OCI-LY1 (cell line): Measurements from ENCODE around the gene GTF2A2.
"Not testable (repeated sequence)": the region's sequence is repeated elsewhere in the genome, so short reads cannot be mapped to it uniquely, and the experiment has no call there.

Source experiments
- H2AFZ ChIP-seq: fragments of 200-600 bp; sonication (generic), shearing (Covaris generic); 2 replicates; pipeline ENCODE4 v1.6.0; 2014; ENCODE audit warnings: antibody characterized with exemption, mild to moderate bottlenecking, low read length
- H3F3A ChIP-seq: fragments of 200-600 bp; sonication (generic), shearing (Covaris generic); 2 replicates; pipeline ENCODE4 v1.6.0; 2014; ENCODE audit warnings: mild to moderate bottlenecking, antibody characterized with exemption, low read length, moderate library complexity; ENCODE audit not compliant: insufficient read depth
- H3K27ac ChIP-seq: fragments of 200-600 bp; sonication (generic); 2 replicates; pipeline ENCODE4 v1.5.1; 2014; ENCODE audit warnings: low read length, mixed run types, mild to moderate bottlenecking, low read depth; ENCODE audit not compliant: poor library complexity, severe bottlenecking
- H3K27me3 ChIP-seq: fragments of 200-600 bp; sonication (generic); 2 replicates; pipeline ENCODE4 v1.6.0; 2014; ENCODE audit warnings: antibody characterized with exemption, mild to moderate bottlenecking, low read length, moderate library complexity; ENCODE audit not compliant: insufficient read depth
- H3K36me3 ChIP-seq: fragments of 200-600 bp; sonication (generic); 2 replicates; pipeline ENCODE4 v1.6.1; 2014; ENCODE audit warnings: mild to moderate bottlenecking, antibody characterized with exemption, low read length, moderate library complexity, mixed read lengths; ENCODE audit not compliant: insufficient read depth
- H3K4me1 ChIP-seq: fragments of 200-600 bp; sonication (generic); 2 replicates; pipeline ENCODE4 v1.5.1; 2014; ENCODE audit warnings: mild to moderate bottlenecking, low read length, moderate library complexity; ENCODE audit not compliant: insufficient read depth, severe bottlenecking
- H3K4me2 ChIP-seq: fragments of 200-600 bp; sonication (generic), shearing (Covaris generic); 2 replicates; pipeline ENCODE4 v1.6.1; 2014; ENCODE audit warnings: low read length
- H3K4me3 ChIP-seq: fragments of 200-600 bp; sonication (generic); 2 replicates; pipeline ENCODE4 v1.5.1; 2014; ENCODE audit warnings: low read length, low read depth, mild to moderate bottlenecking, mixed read lengths; ENCODE audit not compliant: poor library complexity, severe bottlenecking
- H3K79me2 ChIP-seq: fragments of 200-600 bp; shearing (Covaris generic); 2 replicates; pipeline ENCODE4 v1.6.1; 2016; ENCODE audit warnings: mixed run types, low read length, mixed read lengths; ENCODE audit not compliant: insufficient read depth
- H3K9ac ChIP-seq: fragments of 200-600 bp; sonication (generic), shearing (Covaris generic); 2 replicates; pipeline ENCODE4 v1.6.1; 2014; ENCODE audit warnings: mild to moderate bottlenecking, low read length, mixed read lengths
- H3K9me2 ChIP-seq: fragments of 200-600 bp; sonication (generic), shearing (Covaris generic); 2 replicates; pipeline ENCODE4 v1.6.1; 2014; ENCODE audit warnings: low read depth, mild to moderate bottlenecking, low read length, mixed read lengths
- H3K9me3 ChIP-seq: fragments of 200-600 bp; shearing (Covaris generic); 2 replicates; pipeline ENCODE4 v1.6.1; 2014; ENCODE audit warnings: low read length, mixed read lengths
- H4K20me1 ChIP-seq: fragments of 200-600 bp; sonication (generic), shearing (Covaris generic); 2 replicates; pipeline ENCODE4 v1.6.0; 2016; ENCODE audit warnings: mild to moderate bottlenecking, low read length; ENCODE audit not compliant: insufficient read depth
- EZH2 ChIP-seq: fragments of 200-600 bp; sonication (generic), shearing (Covaris generic); IDR thresholded peaks from 2 replicates; pipeline ENCODE4 v1.8.0; 2017; ENCODE audit warnings: borderline replicate concordance, mixed run types, mild to moderate bottlenecking, antibody characterized with exemption, low read length, moderate library complexity, mixed read lengths
- TF ChIP-seq, protein P1 (sequence below): fragments of 200-600 bp; sonication (generic), shearing (Covaris generic); IDR thresholded peaks from 2 replicates; pipeline ENCODE4 v1.5.1; 2017; ENCODE audit warnings: mild to moderate bottlenecking, antibody characterized with exemption, low read length, moderate library complexity, mixed read lengths

Gene GTF2A2

GRCh38 chr15:59701880-59702279 is 44.6 kb upstream of the GTF2A2 start:
- no peak overlapping the region for H2AFZ ChIP-seq
- H4K20me1 ChIP-seq: no peaks in the 10 kb centered on the region
- H3K9me3 ChIP-seq: no peaks in the 10 kb centered on the region
- H3K4me2 ChIP-seq: no peak overlapping the region
- H3K79me2 ChIP-seq: no peaks in the 10 kb centered on the region
- no peak for TF ChIP-seq EZH2
- TF ChIP-seq, protein P1, sequence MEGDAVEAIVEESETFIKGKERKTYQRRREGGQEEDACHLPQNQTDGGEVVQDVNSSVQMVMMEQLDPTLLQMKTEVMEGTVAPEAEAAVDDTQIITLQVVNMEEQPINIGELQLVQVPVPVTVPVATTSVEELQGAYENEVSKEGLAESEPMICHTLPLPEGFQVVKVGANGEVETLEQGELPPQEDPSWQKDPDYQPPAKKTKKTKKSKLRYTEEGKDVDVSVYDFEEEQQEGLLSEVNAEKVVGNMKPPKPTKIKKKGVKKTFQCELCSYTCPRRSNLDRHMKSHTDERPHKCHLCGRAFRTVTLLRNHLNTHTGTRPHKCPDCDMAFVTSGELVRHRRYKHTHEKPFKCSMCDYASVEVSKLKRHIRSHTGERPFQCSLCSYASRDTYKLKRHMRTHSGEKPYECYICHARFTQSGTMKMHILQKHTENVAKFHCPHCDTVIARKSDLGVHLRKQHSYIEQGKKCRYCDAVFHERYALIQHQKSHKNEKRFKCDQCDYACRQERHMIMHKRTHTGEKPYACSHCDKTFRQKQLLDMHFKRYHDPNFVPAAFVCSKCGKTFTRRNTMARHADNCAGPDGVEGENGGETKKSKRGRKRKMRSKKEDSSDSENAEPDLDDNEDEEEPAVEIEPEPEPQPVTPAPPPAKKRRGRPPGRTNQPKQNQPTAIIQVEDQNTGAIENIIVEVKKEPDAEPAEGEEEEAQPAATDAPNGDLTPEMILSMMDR: no peak
- no peaks in the 10 kb centered on the region for H3K4me1 ChIP-seq
- H3F3A ChIP-seq: no peaks in the 10 kb centered on the region
- no peaks in the 10 kb centered on the region for H3K36me3 ChIP-seq
- no peak overlapping the region for H3K9ac ChIP-seq
- no peaks in the 10 kb centered on the region for H3K9me2 ChIP-seq
- H3K4me3 ChIP-seq: no peak overlapping the region
- no peak overlapping the region for H3K27ac ChIP-seq
- no peaks in the 10 kb centered on the region; the same call in 1 of the 2 replicates for H3K27me3 ChIP-seq

DNA sequence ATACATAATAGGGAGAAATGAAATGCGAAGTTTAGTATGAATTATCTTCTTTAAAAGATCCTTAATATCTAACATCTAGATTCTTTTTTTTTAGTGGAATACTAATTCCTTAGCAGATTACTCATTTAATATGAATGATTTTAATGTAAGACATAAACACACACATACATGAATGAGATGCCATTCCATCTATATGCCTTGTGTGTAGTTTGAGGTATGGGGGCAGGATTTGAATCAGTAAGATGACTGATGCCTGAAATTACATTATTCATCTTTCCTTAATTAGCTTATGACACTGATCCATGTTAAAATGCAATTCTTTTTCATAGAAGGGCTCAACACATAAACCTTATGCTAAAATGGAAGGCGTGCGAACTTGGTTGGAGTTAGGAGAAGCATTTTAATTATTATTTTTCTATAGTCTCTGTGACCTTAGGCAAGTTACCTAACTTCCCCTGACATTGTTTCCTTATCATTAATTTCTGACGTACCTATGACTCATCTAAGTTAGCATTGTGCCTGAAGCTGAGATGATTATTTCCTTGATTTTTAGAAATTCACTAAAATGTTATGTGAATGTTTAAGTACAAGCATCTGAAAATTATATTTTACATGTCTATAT is 42.6 kb upstream of the GTF2A2 start:
- Histone ChIP-seq H3K9ac (no peak overlapping the region), H3K27ac (no peak overlapping the region), H3K36me3 (no peaks in the 10 kb centered on the region), H3K9me2 (no peaks in the 10 kb centered on the region), H3K4me1 (no peaks in the 10 kb centered on the region), H3K4me3 (no peak overlapping the region), H2AFZ (no peak overlapping the region), H3K27me3 (no peaks in the 10 kb centered on the region), H4K20me1 (no peaks in the 10 kb centered on the region), H3K4me2 (no peak overlapping the region), H3K79me2 (no peaks in the 10 kb centered on the region), H3K9me3 (no peaks in the 10 kb centered on the region), H3F3A (no peaks in the 10 kb centered on the region)
- TF ChIP-seq, protein P1: no peak
- no peak for TF ChIP-seq EZH2

DNA sequence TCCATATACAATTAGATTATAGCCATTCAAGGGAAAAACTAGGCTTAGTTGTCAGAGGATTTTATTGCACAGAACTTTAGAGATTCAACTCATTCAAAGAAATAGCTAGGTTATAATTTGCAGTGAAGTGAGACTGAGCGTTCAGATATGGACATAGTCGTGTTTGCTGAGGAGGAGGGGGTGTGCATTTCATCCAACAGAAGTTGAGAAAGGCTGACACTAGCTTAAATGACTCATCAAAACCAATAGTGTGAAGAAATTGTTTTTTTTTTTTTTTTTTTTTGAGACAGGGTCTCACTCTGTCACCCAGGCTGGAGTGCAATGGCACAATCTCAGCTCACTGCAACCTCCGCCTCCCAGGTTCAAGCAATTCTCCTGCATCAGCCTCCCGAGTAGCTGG is 40.8 kb upstream of the GTF2A2 start:
- not testable (repeated sequence) for H3F3A ChIP-seq, H4K20me1 ChIP-seq, H3K4me3 ChIP-seq, H3K36me3 ChIP-seq, H3K27ac ChIP-seq, H3K9ac ChIP-seq, H3K9me3 ChIP-seq, H2AFZ ChIP-seq, H3K27me3 ChIP-seq, H3K79me2 ChIP-seq, H3K9me2 ChIP-seq, H3K4me1 ChIP-seq, H3K4me2 ChIP-seq

DNA sequence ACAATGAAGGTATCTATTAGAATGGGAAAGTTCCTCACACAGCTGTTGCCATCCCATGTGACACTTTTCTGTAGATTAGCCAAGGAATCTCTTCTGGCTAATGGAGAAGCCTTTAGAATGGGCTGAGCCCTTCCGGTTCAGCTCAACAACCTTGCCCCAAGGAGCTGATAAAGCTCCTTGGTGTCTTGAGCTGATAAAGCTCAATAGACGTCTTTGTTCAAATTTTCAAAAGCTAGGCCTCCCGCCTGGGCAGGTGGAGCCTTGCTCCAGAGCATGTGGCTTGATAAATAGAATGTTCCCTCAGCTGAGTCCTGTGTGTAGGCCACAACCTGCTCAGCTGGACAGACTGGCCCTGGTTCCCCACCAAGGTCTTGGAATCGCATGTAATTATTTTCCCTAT is 39.0 kb upstream of the GTF2A2 start:
- H3K27me3 ChIP-seq: no peaks in the 10 kb centered on the region
- no peak overlapping the region for H3K4me2 ChIP-seq
- no peaks in the 10 kb centered on the region for H3K9me3 ChIP-seq
- no peaks in the 10 kb centered on the region for H3K79me2 ChIP-seq
- H3K9ac ChIP-seq: no peak overlapping the region
- H2AFZ ChIP-seq: no peak overlapping the region
- H3K9me2 ChIP-seq: no peaks in the 10 kb centered on the region
- H3F3A ChIP-seq: no peaks in the 10 kb centered on the region
- H3K36me3 ChIP-seq: no peaks in the 10 kb centered on the region
- no peak overlapping the region for H3K4me3 ChIP-seq
- no peaks in the 10 kb centered on the region for H3K4me1 ChIP-seq
- no peak overlapping the region for H3K27ac ChIP-seq
- TF ChIP-seq, protein P1: no peak
- no peak for TF ChIP-seq EZH2
- no peaks in the 10 kb centered on the region for H4K20me1 ChIP-seq
